Osteoblast (primary cell): ENCODE results near the gene ANK3. TPM values are rescaled to one million over a fixed set of nuclear protein-coding genes. Genes with fewer than 3 reads are reported as not detected.

Experiments used
- DNase-seq: peaks from one replicate; pipeline ENCODE4 v3.0.0; 2011; ENCODE audit warnings: low spot score, mixed read lengths; ENCODE audit not compliant: insufficient read length; ENCODE audit errors: missing footprints
- H2AFZ ChIP-seq: 2 replicates; pipeline ENCODE4 v1.6.0; 2011; ENCODE audit warnings: mild to moderate bottlenecking, low read length
- H3K27ac ChIP-seq: 2 replicates; pipeline ENCODE4 v1.5.1; 2011; ENCODE audit warnings: mild to moderate bottlenecking, low read depth, low read length, moderate library complexity
- H3K27me3 ChIP-seq: 2 replicates; pipeline ENCODE4 v1.6.0; 2012; ENCODE audit warnings: mild to moderate bottlenecking, control low read depth, inconsistent platforms, low read length, moderate library complexity; ENCODE audit not compliant: insufficient read depth
- H3K36me3 ChIP-seq: 2 replicates; pipeline ENCODE4 v1.5.1; 2011; ENCODE audit warnings: mild to moderate bottlenecking, low read length, control low read depth, moderate library complexity; ENCODE audit not compliant: insufficient read depth
- H3K4me1 ChIP-seq: 2 replicates; pipeline ENCODE4 v1.5.1; 2011; ENCODE audit warnings: mild to moderate bottlenecking, low read length, control low read depth, moderate library complexity; ENCODE audit not compliant: insufficient read depth
- H3K4me2 ChIP-seq: 2 replicates; pipeline ENCODE4 v1.6.0; 2011; ENCODE audit warnings: mild to moderate bottlenecking, low read length; ENCODE audit not compliant: insufficient read depth
- H3K4me3 ChIP-seq: fragments of 200-600 bp; sonication (generic); 3 replicates; pipeline ENCODE4 v1.5.1; 2012; ENCODE audit warnings: mild to moderate bottlenecking, low read length, inconsistent platforms; ENCODE audit not compliant: insufficient read depth
- H3K79me2 ChIP-seq: 2 replicates; pipeline ENCODE4 v1.6.0; 2012; ENCODE audit warnings: mild to moderate bottlenecking, low read length, control low read depth, inconsistent platforms; ENCODE audit not compliant: insufficient read depth
- H3K9me3 ChIP-seq: 2 replicates; pipeline ENCODE4 v1.5.1; 2011; ENCODE audit warnings: low read depth, low read length, control low read depth
- H4K20me1 ChIP-seq: 2 replicates; pipeline ENCODE4 v1.6.0; 2012; ENCODE audit warnings: mild to moderate bottlenecking, low read length, control low read depth; ENCODE audit not compliant: insufficient read depth
- CTCF ChIP-seq: IDR thresholded peaks from 2 replicates; pipeline ENCODE4 v1.5.1; 2011; ENCODE audit warnings: mild to moderate bottlenecking, low read depth, low read length, moderate library complexity; ENCODE audit errors: extremely low read depth
- total RNA-seq: library from RNA; depleted of rRNA; stranded (reverse); fragments of >200 nt; gene quantifications from 2 replicates; pipeline ENCODE4 v1.2.3, GENCODE V29; 2012

The ANK3 gene
- total RNA-seq, 1 donor = 44.5 TPM

GRCh38 chr10:60098677-60099601, 290.7 kb downstream of the ANK3 start:
- H3K79me2 ChIP-seq = no peaks in the 10 kb centered on the region
- no peaks in the 10 kb centered on the region for H3K4me1 ChIP-seq
- peak overlapping the region; percentile 42 for H2AFZ ChIP-seq
- no peak overlapping the region for H3K27ac ChIP-seq
- no peak overlapping the region for H3K4me2 ChIP-seq
- peak; percentile 46 for TF ChIP-seq CTCF
- no peak overlapping the region for H3K4me3 ChIP-seq
- DNase-seq = no peak
- H3K9me3 ChIP-seq = no peaks in the 10 kb centered on the region
- H4K20me1 ChIP-seq = no peaks in the 10 kb centered on the region
- no peaks in the 10 kb centered on the region for H3K36me3 ChIP-seq
- no peaks in the 10 kb centered on the region for H3K27me3 ChIP-seq

- H4K20me1 ChIP-seq = no peaks in the 10 kb centered on the region
- no peak for TF ChIP-seq CTCF
- H3K9me3 ChIP-seq = no peaks in the 10 kb centered on the region
- no peaks in the 10 kb centered on the region for H3K27me3 ChIP-seq
- H3K4me2 ChIP-seq = no peak overlapping the region
- H3K27ac ChIP-seq = no peak overlapping the region
- H3K4me1 ChIP-seq = no peaks in the 10 kb centered on the region
- no peaks in the 10 kb centered on the region for H3K79me2 ChIP-seq
- no peak overlapping the region for H3K4me3 ChIP-seq
- no peaks in the 10 kb centered on the region for H3K36me3 ChIP-seq
- DNase-seq = no peak
- no peak overlapping the region for H2AFZ ChIP-seq
Measured at GRCh38 chr10:60096761-60097513, 292.7 kb downstream of the ANK3 start.

GRCh38 chr10:60093317-60093716, 296.4 kb downstream of the ANK3 start:
- no peaks in the 10 kb centered on the region for H3K4me1 ChIP-seq
- no peak overlapping the region for H3K4me2 ChIP-seq
- no peaks in the 10 kb centered on the region for H3K36me3 ChIP-seq
- no peak overlapping the region for H3K27ac ChIP-seq
- H3K4me3 ChIP-seq = no peak overlapping the region
- H3K27me3 ChIP-seq = no peaks in the 10 kb centered on the region
- no peak for DNase-seq
- no peak for TF ChIP-seq CTCF
- no peaks in the 10 kb centered on the region for H3K9me3 ChIP-seq
- no peak overlapping the region for H2AFZ ChIP-seq
- H4K20me1 ChIP-seq = no peaks in the 10 kb centered on the region
- no peaks in the 10 kb centered on the region for H3K79me2 ChIP-seq

GRCh38 chr10:60086862-60087261, 302.8 kb downstream of the ANK3 start:
- Histone ChIP-seq H3K27me3 (no peaks in the 10 kb centered on the region), H4K20me1 (no peaks in the 10 kb centered on the region), H3K4me1 (no peaks in the 10 kb centered on the region), H3K4me3 (no peak overlapping the region), H3K79me2 (no peaks in the 10 kb centered on the region), H3K27ac (no peak overlapping the region), H3K4me2 (no peak overlapping the region), H3K36me3 (no peaks in the 10 kb centered on the region), H2AFZ (no peak overlapping the region), H3K9me3 (no peaks in the 10 kb centered on the region)
- TF ChIP-seq CTCF = no peak
- peak; percentile 3 for DNase-seq
